ENCODE data around the gene GUSB. TPM values are rescaled to one million over a fixed set of nuclear protein-coding genes. Genes with fewer than 3 reads are reported as not detected.

Gene GUSB
- total and polyA plus RNA-seq, 2 donors (not counting 3 experiments of a cell fraction or from before 2014, with no cell fraction given), result 55.7 to 107 TPM

DNA sequence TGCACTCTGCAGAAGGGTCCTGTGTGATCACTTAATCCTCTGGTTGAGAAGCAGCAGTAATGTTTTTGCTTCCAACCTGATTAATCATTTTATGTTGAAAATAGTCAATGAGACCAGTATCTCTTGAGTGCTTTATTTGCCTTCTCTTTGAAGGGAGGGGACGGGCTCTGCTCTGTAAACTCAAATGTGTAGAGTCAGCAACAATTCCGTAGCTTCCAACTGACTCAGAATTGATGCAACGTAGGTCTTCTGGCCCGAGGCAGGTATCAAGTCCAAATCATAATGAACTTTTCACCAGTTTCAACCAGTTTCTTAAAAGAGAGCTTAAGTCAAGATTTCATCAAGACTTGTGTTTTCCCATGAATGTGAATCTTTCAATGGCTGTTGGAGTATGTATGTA, 26.3 kb downstream of the GUSB start:
- intact Hi-C loops (cut with micrococcal nuclease), result no loop called here
- H4K20me1 ChIP-seq (replicated peaks; ENCODE audit: control insufficient read depth, extremely low read depth, insufficient read depth, low read length), result no peaks in the 10 kb centered on the region
- FAIRE-seq (no peak), DNase-seq (ENCODE audit: low read depth, low spot score) (no peak)
- dilution Hi-C loops (cut with MboI; ENCODE audit: extremely low pct_ligation_motif_present, low sequenced_read_pairs), result no loop called here
- no peak overlapping the region for H3K9ac ChIP-seq (replicated peaks; ENCODE audit: extremely low read depth, insufficient read depth, low read length)
- H3K36me3 ChIP-seq (ENCODE audit: control insufficient read depth in 2 of 2, extremely low read depth in 1 of 2, insufficient read depth in 2 of 2, low read length in 2 of 2), result peaks cover 13 to 22% of the 10 kb centered on the region in 2 experiments
- no peaks in the 10 kb centered on the region for H3K27me3 ChIP-seq (ENCODE audit: control insufficient read depth in 2 of 2, insufficient read depth in 2 of 2, low read length in 2 of 2)
- ChIA-PET POLR2A (no interaction called here), CTCF (no interaction called here)
- H3K79me2 ChIP-seq (ENCODE audit: control insufficient read depth, insufficient read depth, low read length), result no peaks in the 10 kb centered on the region
- H3K9me3 ChIP-seq (replicated peaks; ENCODE audit: control insufficient read depth, insufficient read depth, low read length), result no peaks in the 10 kb centered on the region
- no TSS peak for BruUV-seq (replicated peaks)
- H3K27ac ChIP-seq (ENCODE audit: insufficient read depth, low read depth, low read length), result no peak overlapping the region
- no peaks in the 10 kb centered on the region for H3K9me1 ChIP-seq (replicated peaks; ENCODE audit: control insufficient read depth, extremely low read depth, insufficient read depth, low read length)
- no peak overlapping the region for H2AFZ ChIP-seq (ENCODE audit: low read depth, low read length)
- TF ChIP-seq GATA2 (IDR thresholded peaks at IDR 0.05; ENCODE audit: insufficient read depth, insufficient read length, low read depth, low read length) (no peak), POLR2AphosphoS5 (IDR thresholded peaks at IDR 0.05; ENCODE audit: insufficient read depth, low read depth, low read length) (no peak), MYC (IDR thresholded peaks at IDR 0.05; ENCODE audit: low read depth, low read length) (no peak), FOS (IDR thresholded peaks at IDR 0.05; ENCODE audit: borderline replicate concordance, insufficient read depth, low read length) (no peak), POLR2A (IDR thresholded peaks at IDR 0.05; ENCODE audit: low read depth, low read length) (no peak), JUN (IDR thresholded peaks at IDR 0.05; ENCODE audit: borderline replicate concordance, insufficient read depth, insufficient read length, low read depth) (no peak), EZH2 (IDR thresholded peaks at IDR 0.05; ENCODE audit: borderline replicate concordance, low read depth, low read length, severe bottlenecking) (no peak)
- TF ChIP-seq, protein P1, sequence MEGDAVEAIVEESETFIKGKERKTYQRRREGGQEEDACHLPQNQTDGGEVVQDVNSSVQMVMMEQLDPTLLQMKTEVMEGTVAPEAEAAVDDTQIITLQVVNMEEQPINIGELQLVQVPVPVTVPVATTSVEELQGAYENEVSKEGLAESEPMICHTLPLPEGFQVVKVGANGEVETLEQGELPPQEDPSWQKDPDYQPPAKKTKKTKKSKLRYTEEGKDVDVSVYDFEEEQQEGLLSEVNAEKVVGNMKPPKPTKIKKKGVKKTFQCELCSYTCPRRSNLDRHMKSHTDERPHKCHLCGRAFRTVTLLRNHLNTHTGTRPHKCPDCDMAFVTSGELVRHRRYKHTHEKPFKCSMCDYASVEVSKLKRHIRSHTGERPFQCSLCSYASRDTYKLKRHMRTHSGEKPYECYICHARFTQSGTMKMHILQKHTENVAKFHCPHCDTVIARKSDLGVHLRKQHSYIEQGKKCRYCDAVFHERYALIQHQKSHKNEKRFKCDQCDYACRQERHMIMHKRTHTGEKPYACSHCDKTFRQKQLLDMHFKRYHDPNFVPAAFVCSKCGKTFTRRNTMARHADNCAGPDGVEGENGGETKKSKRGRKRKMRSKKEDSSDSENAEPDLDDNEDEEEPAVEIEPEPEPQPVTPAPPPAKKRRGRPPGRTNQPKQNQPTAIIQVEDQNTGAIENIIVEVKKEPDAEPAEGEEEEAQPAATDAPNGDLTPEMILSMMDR (IDR thresholded peaks at IDR 0.05; ENCODE audit: extremely low read depth in 1 of 2, insufficient read depth in 1 of 2, low read depth in 1 of 2, low read length in 2 of 2), result no peak
- TF ChIP-seq, protein P2, sequence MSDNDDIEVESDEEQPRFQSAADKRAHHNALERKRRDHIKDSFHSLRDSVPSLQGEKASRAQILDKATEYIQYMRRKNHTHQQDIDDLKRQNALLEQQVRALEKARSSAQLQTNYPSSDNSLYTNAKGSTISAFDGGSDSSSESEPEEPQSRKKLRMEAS (IDR thresholded peaks at IDR 0.05; ENCODE audit: insufficient read depth, insufficient read length), result no peak
- H3K4me2 ChIP-seq (ENCODE audit: insufficient read depth, low read length), result no peak overlapping the region
- no peak overlapping the region for H3K4me3 ChIP-seq (replicated peaks in 1 of 3; ENCODE audit: insufficient read depth in 1 of 3, low read depth in 1 of 3, low read length in 3 of 3)
- H3K4me1 ChIP-seq (ENCODE audit: control insufficient read depth, extremely low read depth, insufficient read depth, low read length), result no peaks in the 10 kb centered on the region
